Measurements from ENCODE around the gene NMNAT2.

DNA sequence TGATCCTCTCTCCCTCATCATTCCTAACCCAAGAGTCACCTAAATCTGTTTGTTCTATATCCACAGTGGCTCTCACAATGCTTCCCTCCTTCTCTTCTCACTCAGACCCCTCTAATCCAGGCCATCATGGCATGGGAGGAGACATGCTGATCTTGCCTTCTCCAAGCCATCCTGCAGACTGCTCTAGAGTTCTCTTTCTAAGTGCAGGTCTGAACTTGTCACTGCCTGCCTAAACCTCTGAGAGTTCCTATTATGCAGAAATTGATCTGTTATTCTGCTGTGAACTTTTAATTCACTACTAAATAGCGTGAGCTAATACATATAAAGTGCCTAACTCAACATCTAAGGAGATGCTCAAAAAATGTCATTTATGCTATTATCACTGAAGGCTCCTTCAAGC lies 205.3 kb downstream of the NMNAT2 start:
- TF ChIP-seq POLR2A (IDR thresholded peaks at IDR 0.05) (no peak), POLR2AphosphoS5 (IDR thresholded peaks at IDR 0.05) (no peak)
- TF ChIP-seq, protein P1, sequence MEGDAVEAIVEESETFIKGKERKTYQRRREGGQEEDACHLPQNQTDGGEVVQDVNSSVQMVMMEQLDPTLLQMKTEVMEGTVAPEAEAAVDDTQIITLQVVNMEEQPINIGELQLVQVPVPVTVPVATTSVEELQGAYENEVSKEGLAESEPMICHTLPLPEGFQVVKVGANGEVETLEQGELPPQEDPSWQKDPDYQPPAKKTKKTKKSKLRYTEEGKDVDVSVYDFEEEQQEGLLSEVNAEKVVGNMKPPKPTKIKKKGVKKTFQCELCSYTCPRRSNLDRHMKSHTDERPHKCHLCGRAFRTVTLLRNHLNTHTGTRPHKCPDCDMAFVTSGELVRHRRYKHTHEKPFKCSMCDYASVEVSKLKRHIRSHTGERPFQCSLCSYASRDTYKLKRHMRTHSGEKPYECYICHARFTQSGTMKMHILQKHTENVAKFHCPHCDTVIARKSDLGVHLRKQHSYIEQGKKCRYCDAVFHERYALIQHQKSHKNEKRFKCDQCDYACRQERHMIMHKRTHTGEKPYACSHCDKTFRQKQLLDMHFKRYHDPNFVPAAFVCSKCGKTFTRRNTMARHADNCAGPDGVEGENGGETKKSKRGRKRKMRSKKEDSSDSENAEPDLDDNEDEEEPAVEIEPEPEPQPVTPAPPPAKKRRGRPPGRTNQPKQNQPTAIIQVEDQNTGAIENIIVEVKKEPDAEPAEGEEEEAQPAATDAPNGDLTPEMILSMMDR (IDR thresholded peaks at IDR 0.05), result no peak
